ENCODE measurements around the gene FGFR2. TPM values are rescaled to one million over a fixed set of nuclear protein-coding genes. Genes with fewer than 3 reads are reported as not detected.

FGFR2 gene
- total and polyA plus RNA-seq, 9 of the 15 experiments (the other 6 are each of a cell fraction or from before 2014, with no cell fraction given), result 0.20 TPM; not detected in 8

GRCh38 chr10:121462281-121462680 is 136.0 kb downstream of the FGFR2 start:
- H3K9me1 ChIP-seq (ENCODE audit: control insufficient read depth, insufficient read depth, low read length), result no peaks in the 10 kb centered on the region
- ChIA-PET CTCF (ENCODE audit: low intra/inter-chr PET ratio) (no interaction called here), POLR2A (no interaction called here)
- no peaks in the 10 kb centered on the region for H3K79me2 ChIP-seq (ENCODE audit: control insufficient read depth, insufficient read depth, low read length)
- DNase-seq (ENCODE audit: extremely low read depth in 1 of 4, low spot score in 3 of 4) (no peak), ATAC-seq (no peak), FAIRE-seq (no peak)
- no TSS peak for BruUV-seq (replicated peaks)
- H3K27me3 ChIP-seq (ENCODE audit: control insufficient read depth in 2 of 2, insufficient read depth in 2 of 2, low read length in 2 of 2), result peaks cover 0 to 9% of the 10 kb centered on the region in 2 experiments; a peak in 2 of 5 replicates
- no peaks in the 10 kb centered on the region for H4K20me1 ChIP-seq (replicated peaks; ENCODE audit: control insufficient read depth, insufficient read depth, low read length)
- TF ChIP-seq ZNF324 (CRISPR knock-in tag; IDR thresholded peaks at IDR 0.05), result no peak
- no peak for TF ChIP-seq KDM1A (IDR thresholded peaks at IDR 0.05)
- no peak for TF ChIP-seq USF2 (CRISPR knock-in tag; IDR thresholded peaks at IDR 0.05)
- TF ChIP-seq RBM25 (IDR thresholded peaks at IDR 0.05; ENCODE audit: low read depth, low read length, severe bottlenecking), result no peak
- no peak for TF ChIP-seq IFI16 (CRISPR knock-in tag; IDR thresholded peaks at IDR 0.05)
- no peak for TF ChIP-seq NFRKB (IDR thresholded peaks at IDR 0.05; ENCODE audit: low read depth)
- no peak for TF ChIP-seq POLR2G (IDR thresholded peaks at IDR 0.05; ENCODE audit: low read depth, low read length)
- TF ChIP-seq BRD9 (IDR thresholded peaks at IDR 0.05; ENCODE audit: low read depth, partially characterized antibody), result no peak
- TF ChIP-seq GTF3C2 (IDR thresholded peaks at IDR 0.05; ENCODE audit: borderline replicate concordance, extremely low read depth, insufficient read length), result no peak
- TF ChIP-seq CLOCK (CRISPR knock-in tag; IDR thresholded peaks at IDR 0.05; ENCODE audit: borderline replicate concordance), result no peak
- in situ Hi-C loops (cut with MboI), result no loop called here
- H2AFZ ChIP-seq (ENCODE audit: low read depth, low read length), result no peak overlapping the region
- WGBS (ENCODE audit: insufficient coverage, low coverage, missing lambda C conversion rate), result 2% methylated on average over 4 of the region's 7 CpGs
- H3K36me3 ChIP-seq (ENCODE audit: control insufficient read depth, insufficient read depth, low read length), result no peaks in the 10 kb centered on the region
- H3K9me3 ChIP-seq (replicated peaks; ENCODE audit: control insufficient read depth, insufficient read depth, low read depth, low read length), result no peaks in the 10 kb centered on the region
- no peak overlapping the region for H3K27ac ChIP-seq (ENCODE audit: extremely low read depth, low read depth, low read length)
- no peak overlapping the region for H3K4me3 ChIP-seq
- intact Hi-C loops (cut with micrococcal nuclease), result no loop called here
- H3K4me2 ChIP-seq (ENCODE audit: insufficient read depth, low read length), result no peak overlapping the region
- H3K4me1 ChIP-seq (replicated peaks in 1 of 2; ENCODE audit: control insufficient read depth in 2 of 2, insufficient read depth in 2 of 2, low read length in 2 of 2), result no peaks in the 10 kb centered on the region
- H3K9ac ChIP-seq (ENCODE audit: insufficient read depth in 1 of 2, low read depth in 2 of 2, low read length in 2 of 2), result no peak overlapping the region
